Calu3 (cell line): Measurements from ENCODE around the gene MED12L. TPM values are rescaled to one million over a fixed set of nuclear protein-coding genes. Genes with fewer than 3 reads are reported as not detected.

Experiments used
- BruUV-seq: library from RNA; stranded (reverse); fragments of 400-500 nt; replicated peaks from 2 replicates; lab custom pipeline; 2021; lab: Mats Ljungman, UMichigan
- CTCF ChIA-PET: fragments of 300-600 bp; sonication (Branson Sonifier 250); formaldehyde crosslinking; loops from one replicate; lab custom pipeline; 2022; ENCODE audit warnings: antibody characterized with exemption; lab: Charles Lee
- DNase-seq: peaks from one replicate; pipeline ENCODE4 v3.0.0; 2022
- H3K27ac Mint-ChIP-seq: one replicate; pipeline ENCODE4 v1.8.0; 2022; ENCODE audit warnings: mixed read lengths; ENCODE audit not compliant: unreplicated experiment
- H3K27me3 Mint-ChIP-seq: one replicate; pipeline ENCODE4 v1.8.0; 2022; ENCODE audit warnings: mixed read lengths; ENCODE audit not compliant: unreplicated experiment
- H3K36me3 Mint-ChIP-seq: one replicate; pipeline ENCODE4 v1.8.0; 2022; ENCODE audit warnings: mild to moderate bottlenecking, moderate library complexity, mixed read lengths; ENCODE audit not compliant: insufficient read depth, unreplicated experiment
- H3K4me1 Mint-ChIP-seq: one replicate; pipeline ENCODE4 v1.8.0; 2022; ENCODE audit warnings: mild to moderate bottlenecking, low read depth, mixed read lengths; ENCODE audit not compliant: unreplicated experiment
- H3K4me3 Mint-ChIP-seq: one replicate; pipeline ENCODE4 v1.8.0; 2022; ENCODE audit warnings: mild to moderate bottlenecking, low read depth, moderate library complexity, mixed read lengths; ENCODE audit not compliant: unreplicated experiment
- H3K9me3 Mint-ChIP-seq: one replicate; pipeline ENCODE4 v1.8.0; 2022; ENCODE audit warnings: low read depth, mixed read lengths; ENCODE audit not compliant: unreplicated experiment
- CTCF ChIP-seq: fragments of 200-600 bp; IDR thresholded peaks from one replicate; pipeline ENCODE4 v1.8.0; 2022; ENCODE audit warnings: antibody characterized with exemption; ENCODE audit not compliant: unreplicated experiment
- intact Hi-C: fragments of 100-400 bp; cut with micrococcal nuclease; formaldehyde crosslinking; loops from one replicate; pipeline ENCODE4 v1.10.0; 2022; ENCODE audit not compliant: unreplicated experiment
- total RNA-seq: library from RNA; stranded (reverse); gene quantifications from 2 replicates; pipeline ENCODE4 v1.2.3, GENCODE V29; 2022

Gene MED12L
- total RNA-seq, 1 experiment from 2014 or later: 4.6 TPM

- Mint-ChIP-seq H3K9me3 (no peaks in the 10 kb centered on the region), H3K36me3 (no peaks in the 10 kb centered on the region), H3K4me3 (no peak overlapping the region), H3K27ac (no peak overlapping the region), H3K4me1 (peaks cover 13% of the 10 kb centered on the region), H3K27me3 (no peaks in the 10 kb centered on the region)
- DNase-seq: no peak
- no peak for TF ChIP-seq CTCF
- CTCF ChIA-PET: no interaction called here
- intact Hi-C loops: loop anchor here (5.0 kb wide), 1 partner anchor 69 kb away; no protein-coding TSS in a partner anchor
- no TSS peak for BruUV-seq
Measured at GRCh38 chr3:151213151-151213550, 127.7 kb downstream of the MED12L start.

- Mint-ChIP-seq H3K4me3 (no peak overlapping the region), H3K9me3 (no peaks in the 10 kb centered on the region), H3K4me1 (peaks cover 15% of the 10 kb centered on the region), H3K36me3 (no peaks in the 10 kb centered on the region), H3K27me3 (no peaks in the 10 kb centered on the region), H3K27ac (no peak overlapping the region)
- no TSS peak for BruUV-seq
- no peak for TF ChIP-seq CTCF
- CTCF ChIA-PET: no interaction called here
- no peak for DNase-seq
- intact Hi-C loops: loop anchor here (5.0 kb wide), 1 partner anchor 68 kb away; no protein-coding TSS in a partner anchor
Measured at GRCh38 chr3:151213881-151214280, 128.4 kb downstream of the MED12L start.

- Mint-ChIP-seq H3K27me3 (no peaks in the 10 kb centered on the region), H3K27ac (no peak overlapping the region), H3K36me3 (no peaks in the 10 kb centered on the region), H3K9me3 (no peaks in the 10 kb centered on the region), H3K4me3 (no peak overlapping the region), H3K4me1 (peaks cover 21% of the 10 kb centered on the region)
- intact Hi-C loops: loop anchor here (5.0 kb wide), 1 partner anchor 68 kb away; no protein-coding TSS in a partner anchor
- no peak for DNase-seq
- TF ChIP-seq CTCF: no peak
- CTCF ChIA-PET: interaction anchor here (0.7 to 0.8 kb wide), 2 partner anchors 36 to 1149 kb away, joined by 3 to 4 read pairs; no protein-coding TSS in a partner anchor
- no TSS peak for BruUV-seq
Measured at GRCh38 chr3:151214459-151214858, 129.0 kb downstream of the MED12L start.

- Mint-ChIP-seq H3K4me1 (peaks cover 10% of the 10 kb centered on the region), H3K36me3 (no peaks in the 10 kb centered on the region), H3K9me3 (peaks cover 6% of the 10 kb centered on the region), H3K4me3 (no peak overlapping the region), H3K27ac (no peak overlapping the region), H3K27me3 (no peaks in the 10 kb centered on the region)
- BruUV-seq: no TSS peak
- intact Hi-C loops: no loop called here
- TF ChIP-seq CTCF: no peak
- no peak for DNase-seq
- CTCF ChIA-PET: interaction anchor here (0.7 to 1.9 kb wide), 3 partner anchors 10 to 23 kb away, joined by 3 to 5 read pairs (median 3); no protein-coding TSS in a partner anchor
Measured at GRCh38 chr3:151216641-151217607, 131.5 kb downstream of the MED12L start.
